Keratinocyte (primary cell): ENCODE results near the gene SFRP5. TPM values are rescaled to one million over a fixed set of nuclear protein-coding genes. Genes with fewer than 3 reads are reported as not detected.

Source experiments
- DNase-seq: peaks from one replicate; pipeline ENCODE4 v3.0.0-alpha.2; 2011; ENCODE audit warnings: low read depth, missing footprints, low spot score
- FAIRE-seq: peaks from 2 replicates; lab custom pipeline; 2011; peaks lifted over from hg19 to GRCh38; lab: Jason Lieb, UNC
- H2AFZ ChIP-seq: 2 replicates; pipeline ENCODE4 v1.6.0; 2012; ENCODE audit warnings: low read length, control low read depth, inconsistent platforms; ENCODE audit not compliant: control insufficient read depth
- H3K27ac ChIP-seq: 2 replicates; pipeline ENCODE4 v1.5.1; 2011; ENCODE audit warnings: low read length; ENCODE audit not compliant: control insufficient read depth, insufficient read depth
- H3K27me3 ChIP-seq: 3 replicates; pipeline ENCODE4 v1.6.0; 2011; ENCODE audit warnings: low read length; ENCODE audit not compliant: control insufficient read depth, insufficient read depth; ENCODE audit errors: extremely low read depth
- H3K36me3 ChIP-seq, 2 experiments: 2 replicates in 1 of 2; 3 replicates in 1 of 2; pipeline ENCODE4 v1.5.1; 2011; ENCODE audit warnings: low read length in 2 of 2, mild to moderate bottlenecking in 1 of 2; ENCODE audit not compliant: control insufficient read depth in 2 of 2, insufficient read depth in 2 of 2; ENCODE audit errors: extremely low read depth in 1 of 2
- H3K4me1 ChIP-seq: 3 replicates; pipeline ENCODE4 v1.5.1; 2011; ENCODE audit warnings: low read length; ENCODE audit not compliant: control insufficient read depth, insufficient read depth; ENCODE audit errors: extremely low read depth
- H3K4me2 ChIP-seq: 3 replicates; pipeline ENCODE4 v1.6.0; 2011; ENCODE audit warnings: low read depth, low read length; ENCODE audit not compliant: control insufficient read depth, insufficient read depth; ENCODE audit errors: extremely low read depth
- H3K4me3 ChIP-seq, 3 experiments: fragments of 200-600 bp in 1 of 3; sonication (generic) in 1 of 3; 2 replicates in 2 of 3; 3 replicates in 1 of 3; pipeline ENCODE4 v1.5.1; 2011 to 2016; ENCODE audit warnings: low read length in 3 of 3, mild to moderate bottlenecking in 3 of 3, control low read depth in 2 of 3, inconsistent platforms in 1 of 3, low read depth in 1 of 3, mixed read lengths in 1 of 3, mixed run types in 1 of 3, moderate library complexity in 1 of 3; ENCODE audit not compliant: control insufficient read depth in 2 of 3, insufficient read depth in 2 of 3; ENCODE audit errors: extremely low read depth in 1 of 3
- H3K79me2 ChIP-seq: 2 replicates; pipeline ENCODE4 v1.6.0; 2012; ENCODE audit warnings: low read length; ENCODE audit not compliant: control insufficient read depth, insufficient read depth
- H3K9ac ChIP-seq: 3 replicates; pipeline ENCODE4 v1.6.0; 2011; ENCODE audit warnings: low read length; ENCODE audit not compliant: control insufficient read depth, insufficient read depth; ENCODE audit errors: extremely low read depth
- H3K9me1 ChIP-seq: 3 replicates; pipeline ENCODE4 v1.6.0; 2011; ENCODE audit warnings: low read length; ENCODE audit not compliant: control insufficient read depth, insufficient read depth; ENCODE audit errors: extremely low read depth
- H3K9me3 ChIP-seq: 2 replicates; pipeline ENCODE4 v1.5.1; 2012; ENCODE audit warnings: low read depth, low read length; ENCODE audit not compliant: control insufficient read depth
- H4K20me1 ChIP-seq: 3 replicates; pipeline ENCODE4 v1.6.0; 2011; ENCODE audit warnings: low read length; ENCODE audit not compliant: control insufficient read depth, insufficient read depth; ENCODE audit errors: extremely low read depth
- EZH2 ChIP-seq: IDR thresholded peaks from one replicate; pipeline ENCODE4 v1.6.1; 2012; ENCODE audit warnings: inconsistent platforms, mild to moderate bottlenecking, low read length, moderate library complexity
- dilution Hi-C: fragments of 300-500 bp; cut with MboI; formaldehyde crosslinking; loops from one replicate; pipeline ENCODE4 v1.7.0; 2020; ENCODE audit warnings: low sequenced_read_pairs; ENCODE audit not compliant: extremely low pct_ligation_motif_present
- polyA plus RNA-seq, 5 experiments: library from polyadenylated mRNA; depleted of rRNA in 3 of 5; stranded (reverse) in 3 of 5; stranded (forward) in 1 of 5; unstranded in 1 of 5; fragments of >200 nt; gene quantifications; 1 replicate in 1 of 5; 2 replicates in 3 of 5; 3 replicates in 1 of 5; pipeline versions ENCODE4 v1.2.1 to v1.2.3, GENCODE V29; 2011 to 2012; ENCODE audit warnings: missing spikeins in 2 of 5, low read depth in 1 of 5, low replicate concordance in 1 of 5
- TF ChIP-seq, protein P1 (sequence below), 3 experiments: IDR thresholded peaks in 1 of 3; conservative IDR thresholded peaks in 1 of 3; optimal IDR thresholded peaks in 1 of 3; 2 replicates in 2 of 3; 3 replicates in 1 of 3; pipeline versions ENCODE3 to v1.5.1; 2011; ENCODE audit warnings: low read length in 3 of 3, mild to moderate bottlenecking in 3 of 3, moderate library complexity in 2 of 3, control low read depth in 1 of 3, inconsistent platforms in 1 of 3; ENCODE audit not compliant: insufficient read depth in 2 of 3; ENCODE audit errors: extremely low read depth in 1 of 3

The SFRP5 gene
- polyA plus RNA-seq, 1 donor (not counting 4 experiments of a cell fraction or from before 2014, with no cell fraction given) = not detected

GRCh38 chr10:97777143-97777542, 5.3 kb upstream of the SFRP5 start:
- Histone ChIP-seq H3K4me2 (no peak overlapping the region), H3K4me3 (no peak overlapping the region), H3K4me1 (peaks cover 9% of the 10 kb centered on the region), H2AFZ (no peak overlapping the region), H3K9ac (no peak overlapping the region), H3K9me1 (no peaks in the 10 kb centered on the region), H4K20me1 (no peaks in the 10 kb centered on the region), H3K36me3 (no peaks in the 10 kb centered on the region), H3K79me2 (no peaks in the 10 kb centered on the region), H3K9me3 (no peaks in the 10 kb centered on the region), H3K27ac (no peak overlapping the region), H3K27me3 (peaks cover 17% of the 10 kb centered on the region)
- no peak for DNase-seq
- no peak for TF ChIP-seq EZH2
- TF ChIP-seq, protein P1, sequence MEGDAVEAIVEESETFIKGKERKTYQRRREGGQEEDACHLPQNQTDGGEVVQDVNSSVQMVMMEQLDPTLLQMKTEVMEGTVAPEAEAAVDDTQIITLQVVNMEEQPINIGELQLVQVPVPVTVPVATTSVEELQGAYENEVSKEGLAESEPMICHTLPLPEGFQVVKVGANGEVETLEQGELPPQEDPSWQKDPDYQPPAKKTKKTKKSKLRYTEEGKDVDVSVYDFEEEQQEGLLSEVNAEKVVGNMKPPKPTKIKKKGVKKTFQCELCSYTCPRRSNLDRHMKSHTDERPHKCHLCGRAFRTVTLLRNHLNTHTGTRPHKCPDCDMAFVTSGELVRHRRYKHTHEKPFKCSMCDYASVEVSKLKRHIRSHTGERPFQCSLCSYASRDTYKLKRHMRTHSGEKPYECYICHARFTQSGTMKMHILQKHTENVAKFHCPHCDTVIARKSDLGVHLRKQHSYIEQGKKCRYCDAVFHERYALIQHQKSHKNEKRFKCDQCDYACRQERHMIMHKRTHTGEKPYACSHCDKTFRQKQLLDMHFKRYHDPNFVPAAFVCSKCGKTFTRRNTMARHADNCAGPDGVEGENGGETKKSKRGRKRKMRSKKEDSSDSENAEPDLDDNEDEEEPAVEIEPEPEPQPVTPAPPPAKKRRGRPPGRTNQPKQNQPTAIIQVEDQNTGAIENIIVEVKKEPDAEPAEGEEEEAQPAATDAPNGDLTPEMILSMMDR (optimal IDR thresholded peaks at IDR 0.05 in 1 of 3, IDR thresholded peaks at IDR 0.05 in 1 of 3, conservative IDR thresholded peaks at IDR 0.05 in 1 of 3; ENCODE audit: extremely low read depth in 1 of 3, insufficient read depth in 2 of 3, low read length in 3 of 3) = no peak
- dilution Hi-C loops = no loop called here
- no peak for FAIRE-seq

GRCh38 chr10:97774811-97775294, 3.1 kb upstream of the SFRP5 start:
- no peak overlapping the region for H3K4me2 ChIP-seq
- no peak overlapping the region for H3K27ac ChIP-seq
- H3K36me3 ChIP-seq = no peaks in the 10 kb centered on the region
- H3K9ac ChIP-seq = no peak overlapping the region
- no peaks in the 10 kb centered on the region for H4K20me1 ChIP-seq
- no peak overlapping the region for H2AFZ ChIP-seq
- no peaks in the 10 kb centered on the region for H3K79me2 ChIP-seq
- H3K4me3 ChIP-seq = no peak overlapping the region
- H3K4me1 ChIP-seq = peaks cover 3% of the 10 kb centered on the region
- FAIRE-seq (no peak), DNase-seq (no peak)
- no peak for TF ChIP-seq EZH2
- TF ChIP-seq, protein P1 (optimal IDR thresholded peaks at IDR 0.05 in 1 of 3, IDR thresholded peaks at IDR 0.05 in 1 of 3, conservative IDR thresholded peaks at IDR 0.05 in 1 of 3; ENCODE audit: extremely low read depth in 1 of 3, insufficient read depth in 2 of 3, low read length in 3 of 3) = no peak
- no peaks in the 10 kb centered on the region for H3K9me1 ChIP-seq
- H3K27me3 ChIP-seq = peaks cover 36% of the 10 kb centered on the region
- dilution Hi-C loops = loop anchor here (25.0 kb wide), 1 partner anchor 87 kb away; no protein-coding TSS in a partner anchor
- no peaks in the 10 kb centered on the region for H3K9me3 ChIP-seq
